ENCODE data around the gene TENM4. TPM values are rescaled to one million over a fixed set of nuclear protein-coding genes. Genes with fewer than 3 reads are reported as not detected.
"Not testable (repeated sequence)": the region's sequence is repeated elsewhere in the genome, so short reads cannot be mapped to it uniquely, and the experiment has no call there.

Gene TENM4
- total RNA-seq, 1 donor from 2014 or later = not detected

DNA sequence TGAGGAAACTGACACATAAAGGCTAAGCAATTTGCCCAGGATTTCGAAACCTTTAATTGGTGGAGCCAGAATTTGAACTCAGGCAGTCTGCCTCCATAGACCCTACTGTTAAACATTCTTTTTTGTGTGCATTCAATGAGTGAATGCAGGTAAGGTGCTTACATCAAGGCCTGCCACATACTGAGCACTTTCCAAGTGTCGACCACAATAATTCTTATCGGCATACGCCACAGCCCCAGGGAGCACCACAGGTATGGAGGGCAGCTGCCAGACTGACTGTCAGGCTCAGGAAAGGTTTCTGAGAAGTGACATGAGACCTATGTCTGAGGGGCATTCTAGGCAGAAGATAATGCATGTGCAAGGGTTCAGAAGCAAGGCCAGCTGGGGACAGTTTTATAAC is 531.4 kb downstream of the TENM4 start:
- Mint-ChIP-seq H3K4me3 (no peak overlapping the region), H3K27ac (no peak overlapping the region), H3K36me3 (ENCODE audit: low read depth) (no peaks in the 10 kb centered on the region), H3K9me3 (no peaks in the 10 kb centered on the region), H3K27me3 (peaks cover 5% of the 10 kb centered on the region), H3K4me1 (no peaks in the 10 kb centered on the region)
- intact Hi-C loops (cut with micrococcal nuclease) = no loop called here
- DNase-seq = no peak

DNA sequence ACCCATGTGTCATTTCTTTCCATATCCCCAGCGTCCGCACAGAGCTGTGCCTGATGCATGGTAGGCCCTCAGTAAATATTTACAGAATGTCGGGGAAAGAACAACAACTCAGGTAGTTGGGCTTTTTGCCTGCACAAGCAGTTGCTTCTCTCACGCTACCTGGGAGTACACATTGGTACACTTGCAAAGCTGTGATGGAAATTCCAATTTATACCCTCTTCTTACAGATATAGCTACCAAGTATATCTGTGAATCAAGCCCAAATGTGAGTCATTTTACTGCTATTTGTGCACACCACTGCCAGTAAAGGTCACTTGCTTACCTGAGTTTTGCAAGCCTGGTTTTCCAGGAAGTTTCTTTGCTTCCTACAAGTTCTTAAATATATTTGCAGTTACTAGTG is 533.2 kb downstream of the TENM4 start:
- Mint-ChIP-seq H3K27ac (no peak overlapping the region), H3K27me3 (peaks cover 7% of the 10 kb centered on the region), H3K4me3 (no peak overlapping the region), H3K9me3 (no peaks in the 10 kb centered on the region), H3K36me3 (ENCODE audit: low read depth) (no peaks in the 10 kb centered on the region), H3K4me1 (no peaks in the 10 kb centered on the region)
- no peak for DNase-seq
- intact Hi-C loops (cut with micrococcal nuclease) = no loop called here

DNA sequence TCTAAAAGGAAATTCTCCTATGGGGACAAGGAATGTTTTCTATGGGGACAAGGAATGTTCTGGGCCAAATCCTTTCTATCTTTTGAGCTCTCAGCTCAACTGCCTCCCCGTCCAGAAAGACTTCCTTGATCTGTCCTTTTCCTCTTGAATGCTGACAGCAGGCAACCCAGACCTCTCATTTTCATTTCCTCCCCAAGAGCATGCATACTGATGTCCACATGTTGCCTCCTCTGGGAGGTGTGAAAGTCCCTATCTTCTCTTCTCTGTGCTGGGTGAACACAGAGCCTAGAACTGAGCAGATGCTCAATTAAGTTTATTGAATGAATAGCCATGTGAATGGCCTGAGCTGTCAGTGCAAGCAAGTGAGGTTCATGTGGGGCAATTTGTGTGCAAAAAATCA is 534.3 kb downstream of the TENM4 start:
- H3K4me3 Mint-ChIP-seq = no peak overlapping the region
- intact Hi-C loops (cut with micrococcal nuclease) = no loop called here

DNA sequence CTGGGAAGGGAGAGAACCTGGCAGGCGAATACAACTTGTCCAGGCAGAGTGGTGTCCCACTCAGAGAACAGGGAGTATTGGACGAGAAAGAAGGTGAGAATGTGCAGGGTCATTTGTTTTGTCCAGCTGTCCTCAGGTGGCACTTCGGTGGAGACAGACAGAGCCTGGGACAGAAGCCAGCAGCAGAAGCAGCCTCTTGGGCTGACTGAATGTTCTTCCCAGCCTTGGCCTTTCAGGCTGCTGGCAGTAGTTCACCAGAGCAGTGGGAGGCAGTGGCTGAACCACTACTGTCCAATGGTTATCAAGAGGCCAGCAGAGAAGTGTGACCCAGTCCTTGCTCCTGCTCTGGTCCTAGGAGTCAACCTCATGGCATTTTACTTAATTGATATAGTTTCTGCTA is 535.1 kb downstream of the TENM4 start:
- H3K36me3 Mint-ChIP-seq (ENCODE audit: low read depth) = no peaks in the 10 kb centered on the region
- intact Hi-C loops (cut with micrococcal nuclease) = no loop called here
- H3K9me3 Mint-ChIP-seq = no peaks in the 10 kb centered on the region
- no peak overlapping the region for H3K27ac Mint-ChIP-seq
- H3K4me3 Mint-ChIP-seq = no peak overlapping the region
- peaks cover 9% of the 10 kb centered on the region for H3K27me3 Mint-ChIP-seq
- no peak for DNase-seq
- H3K4me1 Mint-ChIP-seq = no peaks in the 10 kb centered on the region

More for the DNA sequence above, 534.3 kb downstream of the TENM4 start:
- Mint-ChIP-seq H3K36me3 (ENCODE audit: low read depth) (no peaks in the 10 kb centered on the region), H3K4me1 (no peaks in the 10 kb centered on the region), H3K9me3 (no peaks in the 10 kb centered on the region), H3K27me3 (peaks cover 9% of the 10 kb centered on the region), H3K27ac (no peak overlapping the region)
- no peak for DNase-seq

DNA sequence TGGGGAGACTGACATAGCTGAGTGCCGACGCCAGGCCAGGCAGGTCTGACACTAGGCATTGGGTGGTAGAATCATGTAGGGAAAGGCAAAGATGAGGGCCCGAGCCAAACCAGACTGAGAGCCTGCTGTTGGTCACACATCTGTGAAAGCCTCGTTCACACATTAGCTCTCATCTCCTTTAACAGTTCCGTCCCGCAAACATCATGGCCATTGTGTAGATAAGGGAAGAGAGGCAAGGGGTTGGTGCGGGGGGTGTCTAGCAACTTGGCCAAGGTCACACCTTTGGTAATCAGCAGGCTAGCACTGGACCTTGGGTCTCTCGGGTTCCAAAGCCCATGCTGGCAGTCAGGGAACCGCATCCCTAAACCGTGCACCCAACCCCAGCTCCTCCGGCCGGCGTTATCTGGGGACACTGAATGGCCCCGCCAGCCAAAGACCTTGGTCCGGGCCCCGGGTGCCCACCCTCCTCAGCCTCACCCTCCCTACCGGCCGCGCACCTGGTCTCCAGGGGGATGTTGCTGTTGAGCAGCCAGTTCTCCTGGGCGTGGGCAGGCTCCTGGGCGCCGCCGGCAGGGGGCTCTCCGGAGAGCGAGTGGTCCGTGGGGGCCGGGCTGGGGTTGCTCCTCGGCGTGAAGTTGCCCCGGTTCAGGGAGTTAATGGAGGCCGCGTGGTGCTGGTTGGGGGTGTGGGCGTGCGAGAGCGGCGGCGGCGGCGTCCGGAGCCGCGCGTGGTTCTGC is 537.9 kb downstream of the TENM4 start:
- no peaks in the 10 kb centered on the region for H3K4me1 Mint-ChIP-seq
- no peak overlapping the region for H3K4me3 Mint-ChIP-seq
- H3K9me3 Mint-ChIP-seq = no peaks in the 10 kb centered on the region
- H3K36me3 Mint-ChIP-seq (ENCODE audit: low read depth) = no peaks in the 10 kb centered on the region
- intact Hi-C loops (cut with micrococcal nuclease) = no loop called here
- peaks cover 10% of the 10 kb centered on the region for H3K27me3 Mint-ChIP-seq
- DNase-seq = no peak
- no peak overlapping the region for H3K27ac Mint-ChIP-seq

DNA sequence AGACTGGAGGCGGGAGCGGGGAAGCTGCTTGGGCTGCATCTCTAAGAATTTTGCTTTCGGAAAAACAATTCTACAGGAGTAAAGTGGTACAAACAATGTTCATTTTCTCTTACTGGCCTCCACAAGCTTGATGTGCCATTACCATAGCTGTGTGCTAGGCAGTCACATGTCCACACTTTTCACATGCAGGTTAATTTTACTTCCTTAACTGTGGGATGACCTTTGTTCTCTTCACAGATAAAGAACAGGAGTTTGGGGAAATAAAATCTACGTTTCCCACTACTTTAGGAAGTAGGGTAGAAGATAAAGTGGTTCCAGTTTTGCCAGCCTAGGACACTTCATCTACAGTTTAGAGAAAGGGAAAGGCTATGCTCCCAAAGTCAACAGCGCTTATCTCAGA is 539.0 kb downstream of the TENM4 start:
- Mint-ChIP-seq H3K9me3 (no peaks in the 10 kb centered on the region), H3K4me3 (no peak overlapping the region), H3K36me3 (ENCODE audit: low read depth) (no peaks in the 10 kb centered on the region), H3K4me1 (no peaks in the 10 kb centered on the region), H3K27me3 (peaks cover 10% of the 10 kb centered on the region), H3K27ac (no peak overlapping the region)
- intact Hi-C loops (cut with micrococcal nuclease) = no loop called here
- no peak for DNase-seq

DNA sequence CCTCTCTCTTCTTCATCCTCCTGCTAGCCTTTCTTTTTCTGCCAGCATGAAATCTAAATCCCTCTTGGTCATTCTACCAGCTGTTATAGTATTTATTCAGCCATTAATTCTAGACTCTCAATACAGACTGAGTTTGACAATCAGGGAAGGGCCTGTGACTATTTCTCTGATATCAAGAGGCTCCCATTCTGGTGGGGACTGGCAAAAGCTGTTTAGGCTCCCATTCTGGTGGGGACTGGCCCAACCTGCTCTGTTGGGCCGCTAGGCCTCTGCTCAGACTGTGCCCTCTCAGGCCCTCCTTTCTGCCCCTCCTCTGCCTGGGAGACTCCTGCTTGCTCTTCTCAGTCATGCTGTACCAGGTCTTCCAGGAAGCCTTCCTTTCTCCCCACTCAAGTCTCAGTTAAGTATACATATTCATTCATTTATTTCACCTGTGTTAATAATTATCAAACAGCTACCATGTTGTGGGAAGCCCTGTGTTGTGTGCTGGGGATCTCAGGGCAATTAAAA is 542.5 kb downstream of the TENM4 start:
- H3K4me3 Mint-ChIP-seq = no peak overlapping the region
- intact Hi-C loops (cut with micrococcal nuclease) = no loop called here
- no peaks in the 10 kb centered on the region for H3K4me1 Mint-ChIP-seq
- H3K9me3 Mint-ChIP-seq = no peaks in the 10 kb centered on the region
- DNase-seq = no peak
- H3K36me3 Mint-ChIP-seq (ENCODE audit: low read depth) = no peaks in the 10 kb centered on the region
- H3K27me3 Mint-ChIP-seq = peaks cover 7% of the 10 kb centered on the region
- no peak overlapping the region for H3K27ac Mint-ChIP-seq

DNA sequence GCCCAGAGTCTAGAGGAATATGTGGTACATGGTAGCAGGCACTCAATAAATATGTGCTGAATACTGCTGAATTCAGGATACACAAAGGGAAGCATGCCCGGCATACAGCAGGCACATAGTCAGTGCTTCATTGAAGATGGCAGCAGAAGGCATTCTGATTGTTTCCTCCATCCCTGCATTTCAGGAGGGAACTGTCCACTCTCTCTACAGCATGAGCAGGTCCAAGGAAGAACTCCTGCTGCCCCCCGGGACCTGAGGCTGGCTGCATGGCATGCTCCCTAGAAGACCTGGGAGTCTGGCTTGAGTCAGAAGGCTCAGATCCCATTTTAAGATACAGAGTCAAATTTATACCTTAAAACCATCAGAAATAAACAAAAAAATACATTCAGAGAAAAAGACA is 546.8 kb downstream of the TENM4 start:
- Mint-ChIP-seq H3K27ac (no peak overlapping the region), H3K4me3 (no peak overlapping the region), H3K9me3 (no peaks in the 10 kb centered on the region), H3K27me3 (peaks cover 2% of the 10 kb centered on the region), H3K36me3 (ENCODE audit: low read depth) (no peaks in the 10 kb centered on the region), H3K4me1 (no peaks in the 10 kb centered on the region)
- DNase-seq = no peak
- intact Hi-C loops (cut with micrococcal nuclease) = no loop called here

DNA sequence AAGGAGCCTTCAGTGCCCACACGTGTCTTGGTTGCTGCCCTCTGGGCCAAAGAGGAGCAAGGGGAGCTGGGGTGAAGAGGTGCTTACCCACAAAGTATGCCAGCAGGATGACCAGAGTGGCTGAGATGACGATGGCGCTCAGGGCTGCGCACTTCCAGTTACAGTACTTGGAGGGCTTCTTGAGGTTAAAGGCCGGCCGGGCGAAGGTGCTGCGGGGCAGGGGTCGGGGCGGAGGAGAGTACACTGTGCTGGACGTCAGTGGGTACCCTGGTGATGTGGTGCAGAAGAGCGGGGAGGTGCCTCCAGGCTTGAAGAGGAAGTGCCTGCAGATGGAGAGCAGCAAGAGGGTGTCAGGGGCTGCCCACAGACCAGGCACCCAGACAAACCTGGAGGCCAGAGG is 551.1 kb downstream of the TENM4 start:
- intact Hi-C loops (cut with micrococcal nuclease) = no loop called here
- no peaks in the 10 kb centered on the region for H3K27me3 Mint-ChIP-seq
- H3K36me3 Mint-ChIP-seq (ENCODE audit: low read depth) = no peaks in the 10 kb centered on the region
- no peaks in the 10 kb centered on the region for H3K9me3 Mint-ChIP-seq
- H3K4me3 Mint-ChIP-seq = no peak overlapping the region
- DNase-seq = no peak
- H3K4me1 Mint-ChIP-seq = no peaks in the 10 kb centered on the region
- no peak overlapping the region for H3K27ac Mint-ChIP-seq

DNA sequence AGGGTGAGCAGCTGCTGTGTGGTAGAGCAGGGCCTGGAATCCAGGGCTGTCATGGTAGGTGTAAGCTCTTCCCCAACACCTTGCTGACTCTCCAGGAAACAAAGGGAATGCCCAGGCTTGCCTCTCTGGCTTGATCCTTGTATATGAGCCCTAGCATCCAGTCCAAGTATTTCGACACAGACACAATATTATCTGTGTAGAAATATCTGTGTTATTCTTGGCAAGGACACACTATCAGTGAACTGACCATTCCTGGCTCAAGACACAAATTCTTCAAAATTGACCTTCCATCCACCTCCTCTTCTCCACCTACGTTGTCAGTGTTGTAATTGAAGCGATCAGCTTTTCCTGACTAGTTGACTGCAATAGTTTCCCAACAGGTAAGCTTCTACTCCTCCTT is 554.2 kb downstream of the TENM4 start:
- intact Hi-C loops (cut with micrococcal nuclease) = no loop called here
- Mint-ChIP-seq H3K9me3 (no peaks in the 10 kb centered on the region), H3K36me3 (ENCODE audit: low read depth) (no peaks in the 10 kb centered on the region), H3K27me3 (no peaks in the 10 kb centered on the region), H3K27ac (no peak overlapping the region), H3K4me3 (no peak overlapping the region), H3K4me1 (no peaks in the 10 kb centered on the region)
- DNase-seq = no peak

DNA sequence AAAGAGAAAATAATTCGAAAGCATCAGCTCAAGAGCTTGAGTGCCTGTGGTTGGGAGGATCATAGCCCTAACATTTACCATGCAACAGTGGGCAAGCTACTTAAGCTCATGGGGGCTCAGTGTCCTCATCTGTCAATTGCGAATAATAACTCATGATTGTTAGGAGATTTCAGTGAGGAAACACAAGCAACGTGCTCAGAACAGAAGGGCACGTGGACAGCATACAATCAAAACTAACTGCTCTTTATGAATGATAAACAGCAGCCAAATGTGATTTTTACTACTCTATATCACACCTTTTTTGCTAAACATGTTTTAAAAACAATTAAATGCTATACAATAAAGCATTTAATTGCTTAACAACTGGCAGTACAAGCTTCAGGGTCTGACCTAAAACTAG is 556.1 kb downstream of the TENM4 start:
- no peaks in the 10 kb centered on the region for H3K27me3 Mint-ChIP-seq
- no peak for DNase-seq
- no peaks in the 10 kb centered on the region for H3K36me3 Mint-ChIP-seq (ENCODE audit: low read depth)
- intact Hi-C loops (cut with micrococcal nuclease) = no loop called here
- H3K9me3 Mint-ChIP-seq = no peaks in the 10 kb centered on the region
- no peaks in the 10 kb centered on the region for H3K4me1 Mint-ChIP-seq
- no peak overlapping the region for H3K4me3 Mint-ChIP-seq
- no peak overlapping the region for H3K27ac Mint-ChIP-seq

DNA sequence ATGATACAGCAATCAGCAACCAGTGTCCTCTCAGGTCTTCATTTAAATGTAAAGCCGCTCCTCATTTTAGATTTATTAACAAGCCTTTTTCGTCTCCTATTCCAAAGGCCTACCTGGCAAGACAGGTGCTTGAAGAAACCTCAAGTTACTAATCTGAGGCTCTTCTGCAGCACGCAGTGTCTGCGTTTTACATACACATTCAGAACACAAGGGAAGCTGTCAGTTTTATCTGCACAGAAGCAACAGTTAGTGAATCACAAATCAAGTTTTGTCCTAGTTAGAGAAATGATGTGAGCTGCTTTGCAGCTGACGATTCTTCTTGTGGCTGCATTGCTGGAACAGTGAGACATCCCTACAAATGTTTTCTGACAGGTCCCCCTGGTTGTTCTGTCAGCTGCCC is 557.3 kb downstream of the TENM4 start:
- H3K27me3 Mint-ChIP-seq = no peaks in the 10 kb centered on the region
- intact Hi-C loops (cut with micrococcal nuclease) = no loop called here
- DNase-seq = no peak
- H3K4me3 Mint-ChIP-seq = no peak overlapping the region
- H3K36me3 Mint-ChIP-seq (ENCODE audit: low read depth) = no peaks in the 10 kb centered on the region
- H3K9me3 Mint-ChIP-seq = no peaks in the 10 kb centered on the region
- H3K4me1 Mint-ChIP-seq = no peaks in the 10 kb centered on the region
- no peak overlapping the region for H3K27ac Mint-ChIP-seq

DNA sequence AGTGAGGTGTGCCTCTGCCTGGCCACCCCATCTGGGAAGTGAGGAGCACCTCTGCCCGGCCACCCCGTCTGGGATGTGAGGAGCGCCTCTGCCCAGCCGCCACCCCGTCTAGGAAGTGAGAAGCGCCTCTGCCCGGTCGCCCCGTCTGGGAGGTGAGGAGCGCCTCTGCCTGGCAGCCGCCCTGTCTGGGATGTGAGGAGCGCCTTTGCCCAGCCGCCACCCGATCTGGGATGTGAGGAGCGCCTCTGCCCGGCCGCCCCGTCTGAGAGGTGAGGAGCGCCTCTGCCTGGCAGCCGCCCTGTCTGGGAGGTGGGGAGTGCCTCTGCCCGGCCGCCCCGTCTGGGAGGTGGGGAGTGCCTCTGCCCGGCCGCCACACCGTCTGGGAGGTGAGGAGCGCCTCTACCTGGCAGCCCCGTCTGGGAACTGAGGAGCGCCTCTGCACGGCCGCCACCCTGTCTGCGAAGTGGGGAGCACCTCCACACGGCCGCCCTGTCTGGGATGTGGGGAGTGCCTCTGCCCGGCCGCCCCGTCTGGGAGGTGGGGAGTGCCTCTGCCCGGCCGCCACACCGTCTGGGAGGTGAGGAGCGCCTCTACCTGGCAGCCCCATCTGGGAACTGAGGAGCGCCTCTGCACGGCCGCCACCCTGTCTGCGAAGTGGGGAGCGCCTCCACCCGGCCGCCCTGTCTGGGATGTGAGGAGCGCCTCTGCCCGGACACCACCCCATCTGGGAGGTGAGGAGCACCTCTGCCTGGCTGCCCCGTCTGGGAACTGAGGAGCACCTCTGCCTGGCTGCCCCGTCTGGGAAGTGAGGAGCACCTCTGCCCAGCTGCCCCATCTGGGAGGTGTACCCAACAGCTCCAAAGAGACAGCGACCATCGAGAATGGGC is 561.5 kb downstream of the TENM4 start:
- H3K27me3 Mint-ChIP-seq; H3K4me1 Mint-ChIP-seq; H3K27ac Mint-ChIP-seq; H3K4me3 Mint-ChIP-seq; H3K36me3 Mint-ChIP-seq (ENCODE audit: low read depth); intact Hi-C loops (cut with micrococcal nuclease); DNase-seq; H3K9me3 Mint-ChIP-seq: not testable (repeated sequence)

DNA sequence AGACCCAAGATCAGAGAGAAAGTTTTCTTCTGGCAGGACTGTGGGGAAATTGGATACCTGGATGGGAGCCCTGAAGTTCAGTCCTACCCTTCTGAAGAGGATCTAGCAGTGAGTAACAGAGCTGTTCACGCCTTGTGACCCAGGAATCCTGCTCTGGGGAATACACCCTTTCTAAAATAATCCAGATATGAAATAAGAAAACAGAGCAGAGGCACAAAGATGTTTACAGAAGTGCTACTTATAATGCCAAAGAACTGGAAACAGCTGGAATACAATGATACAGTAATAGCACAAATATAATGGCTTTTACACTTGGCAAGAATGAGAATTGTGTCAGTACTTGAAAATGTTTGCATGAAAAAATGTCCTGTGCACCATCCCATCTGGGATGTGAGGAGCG is 562.2 kb downstream of the TENM4 start:
- Mint-ChIP-seq H3K27ac (no peak overlapping the region), H3K4me3 (no peak overlapping the region), H3K4me1 (no peaks in the 10 kb centered on the region), H3K27me3 (no peaks in the 10 kb centered on the region), H3K9me3 (peaks cover 6% of the 10 kb centered on the region), H3K36me3 (ENCODE audit: low read depth) (no peaks in the 10 kb centered on the region)
- intact Hi-C loops (cut with micrococcal nuclease) = no loop called here
- DNase-seq = no peak
